ENCODE data around the gene STH.

STH gene

DNA sequence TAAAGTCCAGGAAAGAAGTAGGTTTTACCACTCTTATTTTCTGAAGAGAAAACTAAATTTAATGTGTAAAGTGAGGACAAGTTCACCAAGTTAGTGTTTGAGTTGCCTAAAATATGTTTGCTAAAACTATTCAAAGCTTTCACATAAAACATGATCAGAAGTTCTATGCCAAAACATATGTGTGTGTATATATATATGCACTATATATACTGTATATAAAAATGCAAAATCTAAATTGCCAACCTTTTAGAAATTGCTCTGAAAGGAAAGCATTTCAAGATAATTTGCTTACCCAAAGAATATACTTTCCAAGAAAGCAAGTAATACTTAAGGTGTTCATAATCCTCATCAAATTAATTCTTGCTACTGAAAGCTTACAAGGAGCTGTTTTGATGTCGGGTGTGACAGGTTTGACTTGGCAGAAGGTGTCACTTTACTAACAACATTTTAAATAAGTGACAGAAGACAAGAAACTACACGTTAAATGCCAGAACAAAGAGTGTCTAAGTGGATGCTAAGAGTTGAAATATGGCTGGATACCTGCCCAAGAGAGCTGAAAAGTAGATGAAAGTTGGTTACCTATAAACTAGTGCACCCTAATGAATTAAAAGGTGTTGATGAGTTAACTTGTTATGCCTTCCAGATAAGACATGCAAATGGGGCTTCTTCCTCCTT is 32.3 kb upstream of the STH start:
- no peak overlapping the region for H4K8ac ChIP-seq (ENCODE audit: low read length)
- no peak for DNase-seq
- no peak overlapping the region for H2BK5ac ChIP-seq (ENCODE audit: low read depth, low read length, poor library complexity, severe bottlenecking)
- H3K18ac ChIP-seq (ENCODE audit: low read depth in 1 of 2, low read length in 2 of 2): no peak overlapping the region
- no peak overlapping the region for H2BK15ac ChIP-seq (ENCODE audit: low read depth, poor library complexity, severe bottlenecking)
- H2BK120ac ChIP-seq (ENCODE audit: low read depth, low read length): no peak overlapping the region
- no peak overlapping the region for H3K23ac ChIP-seq (ENCODE audit: low read length in 2 of 2)
- no peak overlapping the region for H2BK12ac ChIP-seq (ENCODE audit: low read length in 2 of 2)
- peaks cover 1% of the 10 kb centered on the region for H3K4me1 ChIP-seq (ENCODE audit: control insufficient read depth, insufficient read depth, low read depth, low read length)
- peaks cover 5% of the 10 kb centered on the region for H3K9me3 ChIP-seq (ENCODE audit: control insufficient read depth, low read length)
- H3K79me1 ChIP-seq (replicated peaks; ENCODE audit: low read length, poor library complexity, severe bottlenecking): no peaks in the 10 kb centered on the region
- H3K4me3 ChIP-seq (ENCODE audit: insufficient read depth in 1 of 2, low read depth in 1 of 2, low read length in 2 of 2): no peak overlapping the region
- no peak overlapping the region for H4K91ac ChIP-seq (ENCODE audit: low read length)
- no peak overlapping the region for H3K4ac ChIP-seq (ENCODE audit: low read depth in 1 of 2, low read length in 2 of 2)
- no peak overlapping the region for H3K27ac ChIP-seq (ENCODE audit: low read length, poor library complexity, severe bottlenecking)
- no peak overlapping the region for H2AK5ac ChIP-seq (ENCODE audit: low read length, severe bottlenecking)
- H2AFZ ChIP-seq (ENCODE audit: low read depth, low read length): no peak overlapping the region
- no peaks in the 10 kb centered on the region for H3K36me3 ChIP-seq (ENCODE audit: control insufficient read depth in 1 of 2, insufficient read depth in 2 of 2, low read depth in 1 of 2, low read length in 2 of 2)
- H3K14ac ChIP-seq (ENCODE audit: low read length in 2 of 2): no peak overlapping the region
- 67% methylated on average over 1 of the region's 2 CpGs for WGBS
- no peak overlapping the region for H3K4me2 ChIP-seq (ENCODE audit: low read length, poor library complexity, severe bottlenecking)
- H3K27me3 ChIP-seq (ENCODE audit: control insufficient read depth in 1 of 2, insufficient read depth in 1 of 2, low read length in 2 of 2): peaks cover 49 to 54% of the 10 kb centered on the region in 2 experiments
- H3K9ac ChIP-seq (ENCODE audit: low read length): no peak overlapping the region

DNA sequence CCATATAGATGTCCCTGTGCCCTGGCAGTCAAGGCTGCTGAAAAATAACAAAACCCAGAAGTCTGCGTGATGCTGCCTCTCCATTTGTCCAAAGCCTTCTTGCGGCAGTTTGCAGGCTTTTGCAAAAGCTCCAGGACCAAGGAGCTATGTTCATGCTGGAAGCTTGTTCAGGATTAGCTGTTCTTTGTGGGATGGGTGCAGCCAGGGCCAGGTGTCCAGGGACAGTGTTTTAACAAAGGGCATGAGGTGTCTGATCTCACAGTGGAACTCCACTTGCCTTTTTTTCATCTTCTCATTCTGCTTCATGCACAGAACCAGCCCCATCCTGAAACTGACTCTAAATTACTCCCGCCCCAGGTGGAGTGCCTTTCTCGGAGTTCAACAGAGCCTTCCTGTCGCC is 31.7 kb upstream of the STH start:
- no peak for DNase-seq
- H3K27me3 ChIP-seq (ENCODE audit: control insufficient read depth in 1 of 2, insufficient read depth in 1 of 2, low read length in 2 of 2): peaks cover 54 to 55% of the 10 kb centered on the region in 2 experiments
- H3K4me1 ChIP-seq (ENCODE audit: control insufficient read depth, insufficient read depth, low read depth, low read length): peaks cover 1% of the 10 kb centered on the region
- H3K36me3 ChIP-seq (ENCODE audit: control insufficient read depth in 1 of 2, insufficient read depth in 2 of 2, low read depth in 1 of 2, low read length in 2 of 2): no peaks in the 10 kb centered on the region
- no peak overlapping the region for H3K27ac ChIP-seq (ENCODE audit: low read length, poor library complexity, severe bottlenecking)
- no peaks in the 10 kb centered on the region for H3K79me1 ChIP-seq (replicated peaks; ENCODE audit: low read length, poor library complexity, severe bottlenecking)
- H3K9ac ChIP-seq (ENCODE audit: low read length): no peak overlapping the region
- no peak overlapping the region for H3K23ac ChIP-seq (ENCODE audit: low read length in 2 of 2)
- 90% methylated on average over 5 of the region's 5 CpGs for WGBS
- H3K18ac ChIP-seq (ENCODE audit: low read depth in 1 of 2, low read length in 2 of 2): no peak overlapping the region
- H2AFZ ChIP-seq (ENCODE audit: low read depth, low read length): no peak overlapping the region
- H3K4me3 ChIP-seq (ENCODE audit: insufficient read depth in 1 of 2, low read depth in 1 of 2, low read length in 2 of 2): no peak overlapping the region
- H3K9me3 ChIP-seq (ENCODE audit: control insufficient read depth, low read length): peaks cover 11% of the 10 kb centered on the region
- no peak overlapping the region for H2BK5ac ChIP-seq (ENCODE audit: low read depth, low read length, poor library complexity, severe bottlenecking)
- no peak overlapping the region for H3K14ac ChIP-seq (ENCODE audit: low read length in 2 of 2)
- no peak overlapping the region for H3K4me2 ChIP-seq (ENCODE audit: low read length, poor library complexity, severe bottlenecking)
- H4K8ac ChIP-seq (ENCODE audit: low read length): no peak overlapping the region
- no peak overlapping the region for H2BK12ac ChIP-seq (ENCODE audit: low read length in 2 of 2)
- no peak overlapping the region for H2BK120ac ChIP-seq (ENCODE audit: low read depth, low read length)
- no peak overlapping the region for H2AK5ac ChIP-seq (ENCODE audit: low read length, severe bottlenecking)
- no peak overlapping the region for H2BK15ac ChIP-seq (ENCODE audit: low read depth, poor library complexity, severe bottlenecking)
- H4K91ac ChIP-seq (ENCODE audit: low read length): no peak overlapping the region
- H3K4ac ChIP-seq (ENCODE audit: low read depth in 1 of 2, low read length in 2 of 2): no peak overlapping the region

DNA sequence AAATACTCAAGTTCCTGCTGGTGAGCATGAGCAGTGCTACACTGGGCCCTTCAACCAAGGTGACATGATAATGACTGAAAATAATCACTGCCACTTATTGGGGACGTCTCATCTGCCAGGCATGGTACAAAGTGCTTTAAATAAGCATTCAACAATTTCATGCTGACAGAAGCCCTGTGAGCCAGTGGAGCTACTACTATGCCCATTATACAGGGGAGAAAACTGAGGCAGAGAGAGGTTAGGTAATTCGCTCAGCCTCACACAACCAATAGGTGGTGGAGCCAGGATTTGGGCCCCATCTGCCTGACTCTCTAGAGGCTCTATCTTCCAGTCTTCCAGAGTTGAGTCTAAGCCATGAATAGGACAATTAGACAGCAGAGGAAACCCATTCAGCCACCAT is 30.3 kb upstream of the STH start:
- Histone ChIP-seq H3K23ac (ENCODE audit: low read length in 2 of 2) (no peak overlapping the region), H3K4me3 (ENCODE audit: insufficient read depth in 1 of 2, low read depth in 1 of 2, low read length in 2 of 2) (no peak overlapping the region), H3K4me1 (ENCODE audit: control insufficient read depth, insufficient read depth, low read depth, low read length) (peaks cover 1% of the 10 kb centered on the region), H4K8ac (ENCODE audit: low read length) (no peak overlapping the region), H3K79me1 (replicated peaks; ENCODE audit: low read length, poor library complexity, severe bottlenecking) (no peaks in the 10 kb centered on the region), H3K9ac (ENCODE audit: low read length) (no peak overlapping the region), H3K18ac (ENCODE audit: low read depth in 1 of 2, low read length in 2 of 2) (no peak overlapping the region), H2BK12ac (ENCODE audit: low read length in 2 of 2) (no peak overlapping the region), H2BK5ac (ENCODE audit: low read depth, low read length, poor library complexity, severe bottlenecking) (no peak overlapping the region), H3K4me2 (ENCODE audit: low read length, poor library complexity, severe bottlenecking) (no peak overlapping the region), H2AK5ac (ENCODE audit: low read length, severe bottlenecking) (no peak overlapping the region), H3K9me3 (ENCODE audit: control insufficient read depth, low read length) (peaks cover 14% of the 10 kb centered on the region), H2AFZ (ENCODE audit: low read depth, low read length) (no peak overlapping the region), H3K4ac (ENCODE audit: low read depth in 1 of 2, low read length in 2 of 2) (no peak overlapping the region), H4K91ac (ENCODE audit: low read length) (no peak overlapping the region), H2BK120ac (ENCODE audit: low read depth, low read length) (no peak overlapping the region), H2BK15ac (ENCODE audit: low read depth, poor library complexity, severe bottlenecking) (no peak overlapping the region), H3K14ac (ENCODE audit: low read length in 2 of 2) (no peak overlapping the region), H3K27ac (ENCODE audit: low read length, poor library complexity, severe bottlenecking) (no peak overlapping the region), H3K27me3 (ENCODE audit: control insufficient read depth in 1 of 2, insufficient read depth in 1 of 2, low read length in 2 of 2) (peaks cover 63 to 65% of the 10 kb centered on the region in 2 experiments), H3K36me3 (ENCODE audit: control insufficient read depth in 1 of 2, insufficient read depth in 2 of 2, low read depth in 1 of 2, low read length in 2 of 2) (no peaks in the 10 kb centered on the region)
- DNase-seq: no peak
- WGBS: 77% methylated on average over 2 of the region's 2 CpGs

DNA sequence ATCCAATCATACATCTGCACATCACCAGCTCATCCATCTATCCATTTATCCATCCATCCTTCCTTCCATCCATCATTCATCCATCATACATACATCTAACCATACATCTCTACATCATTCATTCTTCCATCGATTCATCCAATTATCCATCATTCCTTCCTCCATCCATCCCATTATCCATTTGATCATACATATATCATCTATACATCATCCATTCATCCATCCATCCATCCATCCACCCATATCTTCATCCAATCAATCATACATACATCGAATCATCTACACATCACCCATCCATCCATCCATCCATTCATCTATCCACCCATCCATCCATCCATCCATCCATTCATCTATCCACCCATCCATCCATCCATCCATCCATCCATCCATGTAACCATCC is 29.3 kb upstream of the STH start:
- Histone ChIP-seq H2BK5ac (ENCODE audit: low read depth, low read length, poor library complexity, severe bottlenecking) (no peak overlapping the region), H3K79me1 (replicated peaks; ENCODE audit: low read length, poor library complexity, severe bottlenecking) (no peaks in the 10 kb centered on the region), H2AK5ac (ENCODE audit: low read length, severe bottlenecking) (no peak overlapping the region), H3K4me1 (ENCODE audit: control insufficient read depth, insufficient read depth, low read depth, low read length) (no peaks in the 10 kb centered on the region), H2BK12ac (ENCODE audit: low read length in 2 of 2) (no peak overlapping the region), H3K4me3 (ENCODE audit: insufficient read depth in 1 of 2, low read depth in 1 of 2, low read length in 2 of 2) (no peak overlapping the region), H4K91ac (ENCODE audit: low read length) (no peak overlapping the region), H3K18ac (ENCODE audit: low read depth in 1 of 2, low read length in 2 of 2) (no peak overlapping the region), H3K27me3 (ENCODE audit: control insufficient read depth in 1 of 2, insufficient read depth in 1 of 2, low read length in 2 of 2) (peaks cover 72 to 73% of the 10 kb centered on the region in 2 experiments), H3K4me2 (ENCODE audit: low read length, poor library complexity, severe bottlenecking) (no peak overlapping the region), H2AFZ (ENCODE audit: low read depth, low read length) (no peak overlapping the region), H3K9ac (ENCODE audit: low read length) (no peak overlapping the region), H2BK15ac (ENCODE audit: low read depth, poor library complexity, severe bottlenecking) (no peak overlapping the region), H2BK120ac (ENCODE audit: low read depth, low read length) (no peak overlapping the region), H3K36me3 (ENCODE audit: control insufficient read depth in 1 of 2, insufficient read depth in 2 of 2, low read depth in 1 of 2, low read length in 2 of 2) (no peaks in the 10 kb centered on the region), H3K23ac (ENCODE audit: low read length in 2 of 2) (no peak overlapping the region), H3K4ac (ENCODE audit: low read depth in 1 of 2, low read length in 2 of 2) (no peak overlapping the region), H3K9me3 (ENCODE audit: control insufficient read depth, low read length) (peaks cover 14% of the 10 kb centered on the region), H3K27ac (ENCODE audit: low read length, poor library complexity, severe bottlenecking) (no peak overlapping the region), H3K14ac (ENCODE audit: low read length in 2 of 2) (no peak overlapping the region), H4K8ac (ENCODE audit: low read length) (no peak overlapping the region)
- 81% methylated on average over 2 of the region's 2 CpGs for WGBS
- no peak for DNase-seq
